ENCODE data around the gene ADH5.

- TF ChIP-seq CTCF (IDR thresholded peaks at IDR 0.05; ENCODE audit: low read depth, low read length) (no peak), POLR2A (IDR thresholded peaks at IDR 0.05; ENCODE audit: extremely low read depth, insufficient read length) (peak; percentile 86), MAX (IDR thresholded peaks at IDR 0.05; ENCODE audit: low read depth, low read length) (peak; percentile 54), MYC (IDR thresholded peaks at IDR 0.05; ENCODE audit: low read depth, low read length) (peak; percentile 67; the same call in 1 of the 2 replicates)
Measured at GRCh38 chr4:99088481-99089365, at the start of gene ADH5.

All from NB4 (cell line).